Caco-2 (cell line): ENCODE data around the gene RPL22L1. TPM values are rescaled to one million over a fixed set of nuclear protein-coding genes. Genes with fewer than 3 reads are reported as not detected.

ENCODE experiments used
- Bru-seq: library from RNA; stranded (reverse); fragments of 400-500 nt; gene quantifications from one replicate; lab custom pipeline; 2021; lab: Mats Ljungman, UMichigan
- BruChase-seq, 2 experiments: library from RNA; stranded (reverse); fragments of 400-500 nt; gene quantifications; one replicate each; lab custom pipeline; 2021; lab: Mats Ljungman, UMichigan
- BruUV-seq: library from RNA; stranded (reverse); fragments of 400-500 nt; replicated peaks from 2 replicates; lab custom pipeline; 2021; lab: Mats Ljungman, UMichigan
- CTCF ChIA-PET: fragments of 300-600 bp; sonication (Branson Sonifier 250); formaldehyde crosslinking; loops from one replicate; lab custom pipeline; 2022; ENCODE audit warnings: antibody characterized with exemption; lab: Charles Lee
- POLR2A ChIA-PET: fragments of 300-600 bp; sonication (Branson Sonifier 250); formaldehyde crosslinking; loops from one replicate; lab custom pipeline; 2022; ENCODE audit warnings: antibody characterized with exemption; lab: Charles Lee
- DNase-seq, 2 experiments: peaks; one replicate each; pipeline versions ENCODE4 v3.0.0 to v3.0.0-alpha.2; 2020 to 2022
- H3K27me3 ChIP-seq: replicated peaks from 2 replicates; pipeline ENCODE4 v1.6.0; 2011; ENCODE audit warnings: low read length; ENCODE audit not compliant: control insufficient read depth, insufficient read depth
- H3K36me3 ChIP-seq: 2 replicates; pipeline ENCODE4 v1.5.1; 2011; ENCODE audit warnings: low read length; ENCODE audit not compliant: control insufficient read depth, insufficient read depth
- H3K4me1 ChIP-seq: fragments of 250-450 bp; sonication (Bioruptor Pico); 2 replicates; pipeline ENCODE4 v1.5.1; 2020; ENCODE audit warnings: mild to moderate bottlenecking
- H3K4me3 ChIP-seq: 2 replicates; pipeline ENCODE4 v1.5.1; 2011; ENCODE audit warnings: low read depth, mild to moderate bottlenecking, control low read depth, low read length
- H3K9me3 ChIP-seq: fragments of 250-450 bp; sonication (Bioruptor Pico); 2 replicates; pipeline ENCODE4 v1.5.1; 2020; ENCODE audit warnings: mild to moderate bottlenecking, moderate library complexity
- H3K27ac Mint-ChIP-seq: one replicate; pipeline ENCODE4 v1.8.0; 2022; ENCODE audit warnings: mixed read lengths; ENCODE audit not compliant: unreplicated experiment
- H3K27me3 Mint-ChIP-seq: one replicate; pipeline ENCODE4 v1.8.0; 2022; ENCODE audit warnings: mixed read lengths; ENCODE audit not compliant: insufficient read depth, unreplicated experiment
- H3K36me3 Mint-ChIP-seq: one replicate; pipeline ENCODE4 v1.8.0; 2022; ENCODE audit warnings: mild to moderate bottlenecking, mixed read lengths; ENCODE audit not compliant: insufficient read depth, unreplicated experiment
- H3K4me1 Mint-ChIP-seq: one replicate; pipeline ENCODE4 v1.8.0; 2022; ENCODE audit warnings: low read depth, mixed read lengths; ENCODE audit not compliant: unreplicated experiment
- H3K4me3 Mint-ChIP-seq: one replicate; pipeline ENCODE4 v1.8.0; 2022; ENCODE audit warnings: mild to moderate bottlenecking, moderate library complexity, mixed read lengths; ENCODE audit not compliant: unreplicated experiment
- H3K9me3 Mint-ChIP-seq: one replicate; pipeline ENCODE4 v1.8.0; 2022; ENCODE audit warnings: mixed read lengths; ENCODE audit not compliant: unreplicated experiment
- CTCF ChIP-seq, 2 experiments: fragments of 200-600 bp in 1 of 2; IDR thresholded peaks; 1 replicate in 1 of 2; 2 replicates in 1 of 2; pipeline versions ENCODE4 v1.5.1 to v1.8.0; 2011 to 2022; ENCODE audit warnings: antibody characterized with exemption in 1 of 2, control low read depth in 1 of 2, inconsistent platforms in 1 of 2, low read depth in 1 of 2, low read length in 1 of 2, mild to moderate bottlenecking in 1 of 2, moderate library complexity in 1 of 2; ENCODE audit not compliant: insufficient read depth in 1 of 2, severe bottlenecking in 1 of 2, unreplicated experiment in 1 of 2
- intact Hi-C: fragments of 100-400 bp; cut with micrococcal nuclease; formaldehyde crosslinking; loops from one replicate; pipeline ENCODE4 v1.10.0; 2022; ENCODE audit not compliant: unreplicated experiment
- long read RNA-seq: library from polyadenylated mRNA; stranded (forward); transcript quantifications from one replicate; pipeline ENCODE4 v2.0.0, GENCODE V29; 2022
- total RNA-seq: library from RNA; stranded (reverse); gene quantifications from 2 replicates; pipeline ENCODE4 v1.2.3, GENCODE V29; 2022

Gene RPL22L1
- total RNA-seq (31.1 and 37.7 TPM in 2 replicates), Bru-seq, nascent RNA (percentile 99 among the genes with signal in this experiment), BruChase-seq, experiment 1, labeled RNA remaining after a 2-hour chase (percentile 93 among the genes with signal in this experiment), BruChase-seq, experiment 2, labeled RNA remaining after a 6-hour chase (percentile 93 among the genes with signal in this experiment)
- long read RNA-seq, partial matches to known transcripts, result 0 of 8 reads
- long read RNA-seq, other reads (novel, unspliced or antisense), result 1 of 8 reads

- BruUV-seq, result TSS peak; percentile 74
- H3K36me3 Mint-ChIP-seq, result peaks cover 55% of the 10 kb centered on the region
- POLR2A ChIA-PET, result interaction anchor here (0.5 to 1.7 kb wide), 11 partner anchors 15 to 797 kb away, joined by 3 to 36 read pairs (median 4); partner anchors contain the start of genes EIF5A2, PRKCI and SKIL
- H3K4me3 Mint-ChIP-seq, result peak within 1 kb of the TSS; percentile 100
- peak within 1 kb of the TSS; percentile 100 for H3K27ac Mint-ChIP-seq
- TF ChIP-seq CTCF (IDR thresholded peaks at IDR 0.05; ENCODE audit: insufficient read depth in 1 of 2, low read depth in 1 of 2, low read length in 1 of 2, severe bottlenecking in 1 of 2, unreplicated experiment in 1 of 2), result peak in 1 of 2 experiments; percentile 3
- H3K9me3 Mint-ChIP-seq, result no peaks in the 10 kb centered on the region
- Histone ChIP-seq H3K27me3 (no peaks in the 10 kb centered on the region), H3K4me3 (peak within 1 kb of the TSS; percentile 80), H3K36me3 (no peaks in the 10 kb centered on the region; the same call in none of the 2 replicates), H3K4me1 (peaks cover 11% of the 10 kb centered on the region; the same call in 1 of the 2 replicates), H3K9me3 (no peaks in the 10 kb centered on the region)
- intact Hi-C loops, result loop anchor here (1.0 kb wide), 1 partner anchor 38 kb away; the partner anchor contains the start of gene EIF5A2
- no peaks in the 10 kb centered on the region for H3K27me3 Mint-ChIP-seq
- DNase-seq, result peak; percentile 92 to 94
- H3K4me1 Mint-ChIP-seq, result peaks cover 8% of the 10 kb centered on the region
- CTCF ChIA-PET, result interaction anchor here (1.3 kb wide), 2 partner anchors 58 to 456 kb away, joined by 3 to 5 read pairs; no protein-coding TSS in a partner anchor
These were observed at the start of gene RPL22L1 for GRCh38 chr3:170869645-170870593. RPL22L1 (minus strand) TSS chr3:170870195; CDS start chr3:170870167, 28 bp downstream.

GRCh38 chr3:170918715-170919114, 48.7 kb upstream of the RPL22L1 start:
- Histone ChIP-seq H3K4me1 (no peaks in the 10 kb centered on the region), H3K4me3 (no peak overlapping the region), H3K36me3 (peaks cover 1% of the 10 kb centered on the region), H3K9me3 (peaks cover 42% of the 10 kb centered on the region), H3K27me3 (no peaks in the 10 kb centered on the region)
- Mint-ChIP-seq H3K4me1 (no peaks in the 10 kb centered on the region), H3K27me3 (no peaks in the 10 kb centered on the region), H3K9me3 (peaks cover 49% of the 10 kb centered on the region), H3K36me3 (peaks cover 29% of the 10 kb centered on the region), H3K27ac (no peak overlapping the region), H3K4me3 (no peak overlapping the region)
- CTCF ChIA-PET, result no interaction called here
- no TSS peak for BruUV-seq
- intact Hi-C loops, result no loop called here
- POLR2A ChIA-PET, result no interaction called here
- TF ChIP-seq CTCF (IDR thresholded peaks at IDR 0.05; ENCODE audit: insufficient read depth in 1 of 2, low read depth in 1 of 2, low read length in 1 of 2, severe bottlenecking in 1 of 2, unreplicated experiment in 1 of 2), result no peak
- DNase-seq, result no peak

- BruUV-seq, result no TSS peak
- peaks cover 21% of the 10 kb centered on the region for H3K36me3 Mint-ChIP-seq
- H3K4me1 ChIP-seq, result no peaks in the 10 kb centered on the region
- TF ChIP-seq CTCF (IDR thresholded peaks at IDR 0.05; ENCODE audit: insufficient read depth in 1 of 2, low read depth in 1 of 2, low read length in 1 of 2, severe bottlenecking in 1 of 2, unreplicated experiment in 1 of 2), result no peak
- no peak overlapping the region for H3K4me3 Mint-ChIP-seq
- peaks cover 21% of the 10 kb centered on the region for H3K9me3 ChIP-seq
- no peak overlapping the region for H3K27ac Mint-ChIP-seq
- H3K4me3 ChIP-seq, result no peak overlapping the region
- H3K9me3 Mint-ChIP-seq, result peaks cover 13% of the 10 kb centered on the region
- DNase-seq, result no peak
- CTCF ChIA-PET, result no interaction called here
- intact Hi-C loops, result no loop called here
- POLR2A ChIA-PET, result no interaction called here
- no peaks in the 10 kb centered on the region for H3K27me3 Mint-ChIP-seq
- H3K27me3 ChIP-seq, result no peaks in the 10 kb centered on the region
- peaks cover 1% of the 10 kb centered on the region for H3K36me3 ChIP-seq
- H3K4me1 Mint-ChIP-seq, result no peaks in the 10 kb centered on the region
These were observed 44.7 kb upstream of the RPL22L1 start for GRCh38 chr3:170914690-170915089.
